ENCODE measurements around the gene HAP1. TPM values are rescaled to one million over a fixed set of nuclear protein-coding genes. Genes with fewer than 3 reads are reported as not detected.

Gene HAP1
- total RNA-seq, 1 donor from 2014 or later = 0.11 TPM

- Mint-ChIP-seq H3K9me3 (ENCODE audit: unreplicated experiment) (no peaks in the 10 kb centered on the region), H3K27ac (ENCODE audit: unreplicated experiment) (no peak overlapping the region), H3K4me1 (ENCODE audit: unreplicated experiment) (peaks cover 18% of the 10 kb centered on the region), H3K36me3 (ENCODE audit: unreplicated experiment) (peaks cover 40% of the 10 kb centered on the region), H3K27me3 (ENCODE audit: unreplicated experiment) (no peaks in the 10 kb centered on the region), H3K4me3 (ENCODE audit: unreplicated experiment) (no peak overlapping the region)
- DNase-seq (ENCODE audit: extremely low spot score, unreplicated experiment) = no peak
- no peak for TF ChIP-seq CTCF (IDR thresholded peaks at IDR 0.05)
Measured at GRCh38 chr17:41769346-41769862, 35.0 kb upstream of the HAP1 start.

GRCh38 chr17:41768682-41769288 is 34.3 kb upstream of the HAP1 start:
- TF ChIP-seq CTCF (IDR thresholded peaks at IDR 0.05) = no peak
- Mint-ChIP-seq H3K27ac (ENCODE audit: unreplicated experiment) (no peak overlapping the region), H3K9me3 (ENCODE audit: unreplicated experiment) (no peaks in the 10 kb centered on the region), H3K27me3 (ENCODE audit: unreplicated experiment) (no peaks in the 10 kb centered on the region), H3K4me3 (ENCODE audit: unreplicated experiment) (no peak overlapping the region), H3K36me3 (ENCODE audit: unreplicated experiment) (peaks cover 43% of the 10 kb centered on the region), H3K4me1 (ENCODE audit: unreplicated experiment) (peaks cover 13% of the 10 kb centered on the region)
- DNase-seq (ENCODE audit: extremely low spot score, unreplicated experiment) = no peak

- Mint-ChIP-seq H3K9me3 (ENCODE audit: unreplicated experiment) (no peaks in the 10 kb centered on the region), H3K27ac (ENCODE audit: unreplicated experiment) (no peak overlapping the region), H3K36me3 (ENCODE audit: unreplicated experiment) (peaks cover 53% of the 10 kb centered on the region), H3K4me3 (ENCODE audit: unreplicated experiment) (no peak overlapping the region), H3K4me1 (ENCODE audit: unreplicated experiment) (no peaks in the 10 kb centered on the region), H3K27me3 (ENCODE audit: unreplicated experiment) (no peaks in the 10 kb centered on the region)
- TF ChIP-seq CTCF (IDR thresholded peaks at IDR 0.05) = no peak
- no peak for DNase-seq (ENCODE audit: extremely low spot score, unreplicated experiment)
Measured at GRCh38 chr17:41767324-41768042, 33.0 kb upstream of the HAP1 start.

GRCh38 chr17:41766135-41766534 is 31.7 kb upstream of the HAP1 start:
- H3K36me3 Mint-ChIP-seq (ENCODE audit: unreplicated experiment) = peaks cover 57% of the 10 kb centered on the region
- H3K4me1 Mint-ChIP-seq (ENCODE audit: unreplicated experiment) = no peaks in the 10 kb centered on the region
- no peaks in the 10 kb centered on the region for H3K27me3 Mint-ChIP-seq (ENCODE audit: unreplicated experiment)
- no peak overlapping the region for H3K27ac Mint-ChIP-seq (ENCODE audit: unreplicated experiment)
- no peak for TF ChIP-seq CTCF (IDR thresholded peaks at IDR 0.05)
- no peak for DNase-seq (ENCODE audit: extremely low spot score, unreplicated experiment)
- no peak overlapping the region for H3K4me3 Mint-ChIP-seq (ENCODE audit: unreplicated experiment)
- H3K9me3 Mint-ChIP-seq (ENCODE audit: unreplicated experiment) = no peaks in the 10 kb centered on the region

- Mint-ChIP-seq H3K27ac (ENCODE audit: unreplicated experiment) (no peak overlapping the region), H3K27me3 (ENCODE audit: unreplicated experiment) (no peaks in the 10 kb centered on the region), H3K36me3 (ENCODE audit: unreplicated experiment) (peaks cover 54% of the 10 kb centered on the region), H3K4me3 (ENCODE audit: unreplicated experiment) (no peak overlapping the region), H3K4me1 (ENCODE audit: unreplicated experiment) (no peaks in the 10 kb centered on the region), H3K9me3 (ENCODE audit: unreplicated experiment) (no peaks in the 10 kb centered on the region)
- DNase-seq (ENCODE audit: extremely low spot score, unreplicated experiment) = no peak
- TF ChIP-seq CTCF (IDR thresholded peaks at IDR 0.05) = no peak
Measured at GRCh38 chr17:41763327-41763726, 28.9 kb upstream of the HAP1 start.

Measured in osteocyte (in vitro differentiated cells).